Cardiac septum (tissue), 1 donor: ENCODE results near the gene SHISA6. TPM values are rescaled to one million over a fixed set of nuclear protein-coding genes. Genes with fewer than 3 reads are reported as not detected.

Experiments used
- DNase-seq: peaks from one replicate; pipeline ENCODE4 v3.0.0-alpha.2; 2020; ENCODE audit warnings: low spot score
- intact Hi-C: fragments of 100-400 bp; cut with DNase I; formaldehyde crosslinking; loops from one replicate; pipeline ENCODE4 v1.14.0; 2022
- total RNA-seq: library from RNA; stranded (reverse); fragmentation: NEBNext Ultra II Directional; extraction: Animal tissue kit (Norgen Biotek cat#: 25700); gene quantifications from one replicate; pipeline ENCODE4 v1.2.1, GENCODE V29; 2021
- donor health status: DM: no; HTN: no; CAD: no.

The SHISA6 gene
- total RNA-seq, 1 donor from 2014 or later = 0.35 TPM

- intact Hi-C loops = no loop called here
- DNase-seq = no peak
Observed at GRCh38 chr17:11490171-11490755, 249.2 kb downstream of the SHISA6 start.

GRCh38 chr17:11492511-11492910, 251.5 kb downstream of the SHISA6 start:
- DNase-seq = no peak
- intact Hi-C loops = no loop called here

- intact Hi-C loops = no loop called here
- no peak for DNase-seq
Observed at GRCh38 chr17:11493936-11494335, 252.9 kb downstream of the SHISA6 start.

- DNase-seq = no peak
- intact Hi-C loops = no loop called here
Observed at GRCh38 chr17:11495613-11496012, 254.6 kb downstream of the SHISA6 start.

- no peak for DNase-seq
- intact Hi-C loops = no loop called here
Observed at GRCh38 chr17:11499881-11500280, 258.9 kb downstream of the SHISA6 start.

GRCh38 chr17:11503308-11504035, 262.5 kb downstream of the SHISA6 start:
- intact Hi-C loops = no loop called here
- DNase-seq = no peak

- intact Hi-C loops = no loop called here
- DNase-seq = no peak
Observed at GRCh38 chr17:11506635-11507034, 265.6 kb downstream of the SHISA6 start.

GRCh38 chr17:11511696-11512095, 270.7 kb downstream of the SHISA6 start:
- intact Hi-C loops = no loop called here
- DNase-seq = no peak

- no peak for DNase-seq
- intact Hi-C loops = no loop called here
Observed at GRCh38 chr17:11514565-11514964, 273.6 kb downstream of the SHISA6 start.

- intact Hi-C loops = no loop called here
- no peak for DNase-seq
Observed at GRCh38 chr17:11514981-11515680, 274.1 kb downstream of the SHISA6 start.

GRCh38 chr17:11515901-11516300, 274.9 kb downstream of the SHISA6 start:
- intact Hi-C loops = no loop called here

GRCh38 chr17:11535231-11535630, 294.2 kb downstream of the SHISA6 start:
- no peak for DNase-seq
- intact Hi-C loops = no loop called here

More at GRCh38 chr17:11515901-11516300, 274.9 kb downstream of the SHISA6 start:
- DNase-seq = no peak

- intact Hi-C loops = no loop called here
- no peak for DNase-seq
Observed at GRCh38 chr17:11538366-11538765, 297.4 kb downstream of the SHISA6 start.

- no peak for DNase-seq
Observed at GRCh38 chr17:11539637-11540036, 298.6 kb downstream of the SHISA6 start.

GRCh38 chr17:11545002-11545401, 304.0 kb downstream of the SHISA6 start:
- intact Hi-C loops = no loop called here
- DNase-seq = no peak

More at GRCh38 chr17:11539637-11540036, 298.6 kb downstream of the SHISA6 start:
- intact Hi-C loops = no loop called here

GRCh38 chr17:11545696-11546095, 304.7 kb downstream of the SHISA6 start:
- intact Hi-C loops = no loop called here
- no peak for DNase-seq

- intact Hi-C loops = no loop called here
- DNase-seq = no peak
Observed at GRCh38 chr17:11547853-11548252, 306.8 kb downstream of the SHISA6 start.

- intact Hi-C loops = no loop called here
- DNase-seq = no peak
Observed at GRCh38 chr17:11548398-11548797, 307.4 kb downstream of the SHISA6 start.

GRCh38 chr17:11550431-11550830, 309.4 kb downstream of the SHISA6 start:
- no peak for DNase-seq
- intact Hi-C loops = no loop called here

- DNase-seq = no peak
- intact Hi-C loops = no loop called here
Observed at GRCh38 chr17:11551442-11551841, 310.4 kb downstream of the SHISA6 start.

- intact Hi-C loops = no loop called here
Observed at GRCh38 chr17:11553135-11553534, 312.1 kb downstream of the SHISA6 start.

More at GRCh38 chr17:11553135-11553534, 312.1 kb downstream of the SHISA6 start:
- no peak for DNase-seq
